Activated CD8-positive, alpha-beta memory T cell treated with anti-CD3 and anti-CD28 coated beads, Interleukin-2, amount 50 U/mL, for 24 hours (primary cell): ENCODE data around the gene CTBP2.

Source experiments
- DNase-seq: peaks from one replicate; pipeline ENCODE4 v3.0.0-alpha.2; 2020; ENCODE audit errors: extremely low read depth

CTBP2 gene

DNA sequence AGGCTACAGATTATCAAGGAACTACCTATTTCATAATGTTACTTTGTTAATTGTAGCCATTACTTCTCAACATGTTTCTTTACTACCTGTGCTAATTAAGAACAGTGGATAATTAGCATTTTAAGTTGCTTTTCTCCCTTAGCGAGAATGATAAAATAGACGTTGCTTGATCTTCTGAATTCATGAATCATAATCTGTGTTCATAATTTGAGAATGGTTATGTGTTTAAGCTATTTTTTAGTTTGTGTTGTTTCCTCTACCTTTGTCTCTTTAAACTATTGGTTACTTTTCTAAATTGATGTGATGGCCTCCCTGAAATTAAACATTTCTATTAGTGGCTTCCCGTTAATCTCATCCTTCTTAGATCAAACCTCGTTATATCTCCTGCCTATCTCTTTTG is 218.5 kb downstream of the CTBP2 start, which contains the start of gene ZRANB1:
Gene ZRANB1, plus strand, starts transcription at position 301 of the 400 bp plus-strand sequence. CDS start 371 bp downstream, outside the sequence.
- no peak for DNase-seq

DNA sequence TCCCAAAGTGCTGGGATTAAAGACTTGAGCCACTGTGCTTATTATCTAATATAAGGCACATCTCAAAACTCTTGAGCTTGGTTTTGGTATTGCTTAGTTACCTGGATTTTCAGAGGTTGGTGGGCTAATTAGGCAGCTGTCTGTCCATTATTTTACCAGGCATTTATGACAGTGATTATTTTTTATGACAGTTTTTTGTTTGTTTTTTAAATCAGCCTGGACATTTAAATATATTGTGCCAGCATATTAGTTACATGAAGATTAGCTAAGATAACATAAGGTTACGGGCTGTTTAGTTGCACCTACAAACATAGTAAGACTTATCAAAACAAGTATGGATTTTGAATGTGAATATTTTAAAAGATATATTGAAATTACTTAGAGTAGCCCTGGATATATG is 221.1 kb downstream of the CTBP2 start:
- DNase-seq = no peak

DNA sequence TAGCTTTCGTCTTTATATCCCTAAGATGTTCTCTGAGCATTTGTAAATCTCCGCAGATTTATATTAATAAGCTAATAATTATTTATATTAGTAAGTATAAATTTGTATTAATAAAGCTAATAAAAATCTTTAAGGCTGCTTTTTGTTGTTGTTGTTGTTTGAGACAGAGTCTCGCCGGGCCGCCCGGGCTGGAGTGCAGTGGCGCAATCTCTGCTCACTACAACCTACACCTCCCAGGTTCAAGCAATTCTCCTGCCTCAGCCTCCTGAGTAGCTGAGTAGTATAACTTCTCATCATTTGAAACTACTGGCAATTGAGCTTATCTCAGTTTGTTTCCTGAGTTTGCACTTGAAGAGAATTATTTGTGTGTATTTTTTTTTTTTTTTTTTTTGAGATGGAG is 223.6 kb downstream of the CTBP2 start:
- no peak for DNase-seq

DNA sequence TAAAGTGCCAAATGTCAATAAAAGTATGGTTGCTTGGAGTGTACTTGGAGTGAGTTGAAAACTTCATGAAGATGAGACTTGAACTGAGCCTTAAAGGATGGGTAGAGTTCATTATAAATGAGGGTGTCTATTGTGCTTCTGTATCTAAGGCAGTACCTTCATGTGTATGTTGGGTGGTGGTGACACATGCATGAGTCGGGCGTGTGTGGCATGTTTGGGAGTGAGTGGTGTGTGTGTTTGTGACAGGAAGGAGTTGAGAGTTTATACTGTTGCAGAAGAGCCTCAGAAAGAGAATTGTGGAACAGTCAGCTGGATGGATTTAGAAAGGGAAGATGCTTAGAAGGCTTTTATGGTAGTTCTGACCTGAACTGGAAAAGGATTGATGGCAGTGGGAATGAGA is 224.4 kb downstream of the CTBP2 start:
- no peak for DNase-seq
